ENCODE data around the gene ATG101. TPM values are rescaled to one million over a fixed set of nuclear protein-coding genes. Genes with fewer than 3 reads are reported as not detected.

ATG101 gene
- total RNA-seq, 4 donors from 2014 or later = 36.7 to 54.7 (median 40.4) TPM

- no peak for TF ChIP-seq POLR2A (IDR thresholded peaks at IDR 0.05)
- TF ChIP-seq, protein P1, sequence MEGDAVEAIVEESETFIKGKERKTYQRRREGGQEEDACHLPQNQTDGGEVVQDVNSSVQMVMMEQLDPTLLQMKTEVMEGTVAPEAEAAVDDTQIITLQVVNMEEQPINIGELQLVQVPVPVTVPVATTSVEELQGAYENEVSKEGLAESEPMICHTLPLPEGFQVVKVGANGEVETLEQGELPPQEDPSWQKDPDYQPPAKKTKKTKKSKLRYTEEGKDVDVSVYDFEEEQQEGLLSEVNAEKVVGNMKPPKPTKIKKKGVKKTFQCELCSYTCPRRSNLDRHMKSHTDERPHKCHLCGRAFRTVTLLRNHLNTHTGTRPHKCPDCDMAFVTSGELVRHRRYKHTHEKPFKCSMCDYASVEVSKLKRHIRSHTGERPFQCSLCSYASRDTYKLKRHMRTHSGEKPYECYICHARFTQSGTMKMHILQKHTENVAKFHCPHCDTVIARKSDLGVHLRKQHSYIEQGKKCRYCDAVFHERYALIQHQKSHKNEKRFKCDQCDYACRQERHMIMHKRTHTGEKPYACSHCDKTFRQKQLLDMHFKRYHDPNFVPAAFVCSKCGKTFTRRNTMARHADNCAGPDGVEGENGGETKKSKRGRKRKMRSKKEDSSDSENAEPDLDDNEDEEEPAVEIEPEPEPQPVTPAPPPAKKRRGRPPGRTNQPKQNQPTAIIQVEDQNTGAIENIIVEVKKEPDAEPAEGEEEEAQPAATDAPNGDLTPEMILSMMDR (IDR thresholded peaks at IDR 0.05) = no peak
- peak overlapping the region in 1 of 4 donors; percentile 18 for H3K4me3 ChIP-seq
- peak overlapping the region in 3 of 4 donors; percentile 26 to 95 (median 88) for H3K27ac ChIP-seq
- peaks cover 15 to 50% (median 30%) of the 10 kb centered on the region in 3 donors for H3K4me1 ChIP-seq
- H3K36me3 ChIP-seq = peaks cover 0 to 25% (median 9%) of the 10 kb centered on the region in 3 donors
- no peaks in the 10 kb centered on the region for H3K9me3 ChIP-seq
- intact Hi-C loops (cut with DNase I) = no loop called here
- H3K27me3 ChIP-seq = peaks cover 0 to 1% (median 0%) of the 10 kb centered on the region in 4 donors
- 77 to 79% methylated on average over 5 to 12 of the region's 21 CpGs for WGBS, 2 donors
- DNase-seq = no peak
These were observed 14.7 kb upstream of the ATG101 start for GRCh38 chr12:52054833-52055730.

DNA sequence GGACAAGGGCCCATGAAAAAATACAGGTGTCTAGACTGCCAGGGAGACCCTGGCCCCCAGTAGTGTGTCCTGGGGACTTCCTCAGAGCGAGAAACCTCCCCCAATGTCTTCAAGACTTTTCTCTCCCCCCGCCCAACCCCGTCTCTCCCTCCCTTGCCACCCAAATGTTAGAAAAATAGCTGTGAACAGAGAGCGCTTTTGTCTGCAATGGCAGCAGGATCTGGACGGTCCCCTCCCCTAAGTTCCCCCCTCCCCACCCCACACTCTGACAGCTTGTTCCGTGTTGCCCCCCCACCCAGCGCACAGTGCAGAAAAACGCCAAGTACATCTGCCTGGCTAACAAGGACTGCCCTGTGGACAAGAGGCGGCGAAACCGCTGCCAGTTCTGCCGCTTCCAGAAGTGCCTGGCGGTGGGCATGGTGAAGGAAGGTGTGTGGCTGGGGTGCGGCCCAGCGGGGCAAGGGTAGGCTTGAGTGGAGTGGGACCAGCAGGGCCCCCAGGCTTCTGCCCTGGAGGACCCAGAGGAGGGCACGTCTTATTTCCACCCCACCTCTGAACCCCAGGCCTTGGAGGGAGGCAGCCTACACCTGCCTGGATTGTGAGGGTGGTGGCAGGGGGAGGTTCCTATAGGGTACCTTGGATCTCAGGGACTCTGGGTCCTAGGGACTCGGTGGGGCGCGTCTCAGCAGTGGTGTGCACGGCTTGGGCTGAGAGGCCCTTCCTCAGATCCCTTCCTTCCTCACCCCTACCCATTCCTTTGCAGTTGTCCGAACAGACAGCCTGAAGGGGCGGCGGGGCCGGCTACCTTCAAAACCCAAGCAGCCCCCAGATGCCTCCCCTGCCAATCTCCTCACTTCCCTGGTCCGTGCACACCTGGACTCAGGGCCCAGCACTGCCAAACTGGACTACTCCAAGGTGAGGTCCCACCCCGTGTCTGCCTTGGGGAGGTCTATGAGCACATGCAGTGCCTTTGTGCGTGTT lies 13.8 kb upstream of the ATG101 start:
- no peak overlapping the region for H3K4me3 ChIP-seq

GRCh38 chr12:52056801-52057637 lies 12.8 kb upstream of the ATG101 start:
- Histone ChIP-seq H3K9me3 (no peaks in the 10 kb centered on the region), H3K4me3 (no peak overlapping the region), H3K27me3 (no peaks in the 10 kb centered on the region), H3K4me1 (peaks cover 0 to 35% (median 19%) of the 10 kb centered on the region in 3 donors), H3K36me3 (peaks cover 0 to 25% (median 9%) of the 10 kb centered on the region in 3 donors), H3K27ac (peak overlapping the region in 3 of 4 donors; percentile 13 to 55 (median 54))
- WGBS, 2 donors = 67 to 75% methylated on average over 4 to 13 of the region's 23 CpGs
- TF ChIP-seq, protein P1 (IDR thresholded peaks at IDR 0.05) = no peak
- no peak for TF ChIP-seq POLR2A (IDR thresholded peaks at IDR 0.05)
- no peak for DNase-seq
- intact Hi-C loops (cut with DNase I) = no loop called here

More for the DNA sequence above, 13.8 kb upstream of the ATG101 start:
- Histone ChIP-seq H3K36me3 (peaks cover 0 to 25% (median 9%) of the 10 kb centered on the region in 3 donors), H3K27ac (peak overlapping the region in 3 of 4 donors; percentile 13 to 95 (median 54)), H3K9me3 (no peaks in the 10 kb centered on the region), H3K4me1 (peaks cover 6 to 40% (median 24%) of the 10 kb centered on the region in 3 donors), H3K27me3 (no peaks in the 10 kb centered on the region)
- WGBS, 2 donors = 60 to 90% methylated on average over 1 to 14 of the region's 27 CpGs
- DNase-seq = no peak
- intact Hi-C loops (cut with DNase I) = no loop called here
- TF ChIP-seq POLR2A (IDR thresholded peaks at IDR 0.05) = no peak
- TF ChIP-seq, protein P1 (IDR thresholded peaks at IDR 0.05) = no peak

GRCh38 chr12:52057638-52058576 lies 11.9 kb upstream of the ATG101 start:
- H3K27ac ChIP-seq = peak overlapping the region in 2 of 4 donors; percentile 13 to 55
- peaks cover 0 to 35% (median 13%) of the 10 kb centered on the region in 3 donors for H3K4me1 ChIP-seq
- H3K27me3 ChIP-seq = no peaks in the 10 kb centered on the region
- intact Hi-C loops (cut with DNase I) = no loop called here
- 82% methylated on average over 10 of the region's 14 CpGs for WGBS, 2 donors
- no peak overlapping the region for H3K4me3 ChIP-seq
- TF ChIP-seq POLR2A (IDR thresholded peaks at IDR 0.05) = no peak
- no peak for DNase-seq
- H3K9me3 ChIP-seq = no peaks in the 10 kb centered on the region
- peaks cover 0 to 25% (median 9%) of the 10 kb centered on the region in 3 donors for H3K36me3 ChIP-seq
